ENCODE measurements around the gene VASH1. TPM values are rescaled to one million over a fixed set of nuclear protein-coding genes. Genes with fewer than 3 reads are reported as not detected.
A peak's percentile ranks its signal among the peaks of the same experiment; 100 is the strongest.

VASH1 gene
- total RNA-seq, 6 experiments from 2014 or later, result 0.94 to 2.9 (median 1.5) TPM

- H3K4me1 Mint-ChIP-seq (ENCODE audit: low read depth), result peaks cover 20% of the 10 kb centered on the region
- TF ChIP-seq CTCF (IDR thresholded peaks at IDR 0.05), result no peak
These were observed 12.9 kb downstream of the VASH1 start for GRCh38 chr14:76773956-76774820.

GRCh38 chr14:76774821-76775694 is 13.8 kb downstream of the VASH1 start:
- no peak for TF ChIP-seq CTCF (IDR thresholded peaks at IDR 0.05)
- no peak for DNase-seq
- Mint-ChIP-seq H3K9me3 (no peaks in the 10 kb centered on the region), H3K27ac (no peak overlapping the region), H3K27me3 (ENCODE audit: insufficient read depth) (peaks cover 6% of the 10 kb centered on the region), H3K4me3 (no peak overlapping the region), H3K36me3 (ENCODE audit: low read depth) (no peaks in the 10 kb centered on the region), H3K4me1 (ENCODE audit: low read depth) (peaks cover 20% of the 10 kb centered on the region)

More at GRCh38 chr14:76773956-76774820, 12.9 kb downstream of the VASH1 start:
- no peaks in the 10 kb centered on the region for H3K9me3 Mint-ChIP-seq
- H3K27ac Mint-ChIP-seq, result peak overlapping the region; percentile 64
- peaks cover 7% of the 10 kb centered on the region for H3K27me3 Mint-ChIP-seq (ENCODE audit: insufficient read depth)
- no peaks in the 10 kb centered on the region for H3K36me3 Mint-ChIP-seq (ENCODE audit: low read depth)
- H3K4me3 Mint-ChIP-seq, result no peak overlapping the region
- DNase-seq, result no peak

DNA sequence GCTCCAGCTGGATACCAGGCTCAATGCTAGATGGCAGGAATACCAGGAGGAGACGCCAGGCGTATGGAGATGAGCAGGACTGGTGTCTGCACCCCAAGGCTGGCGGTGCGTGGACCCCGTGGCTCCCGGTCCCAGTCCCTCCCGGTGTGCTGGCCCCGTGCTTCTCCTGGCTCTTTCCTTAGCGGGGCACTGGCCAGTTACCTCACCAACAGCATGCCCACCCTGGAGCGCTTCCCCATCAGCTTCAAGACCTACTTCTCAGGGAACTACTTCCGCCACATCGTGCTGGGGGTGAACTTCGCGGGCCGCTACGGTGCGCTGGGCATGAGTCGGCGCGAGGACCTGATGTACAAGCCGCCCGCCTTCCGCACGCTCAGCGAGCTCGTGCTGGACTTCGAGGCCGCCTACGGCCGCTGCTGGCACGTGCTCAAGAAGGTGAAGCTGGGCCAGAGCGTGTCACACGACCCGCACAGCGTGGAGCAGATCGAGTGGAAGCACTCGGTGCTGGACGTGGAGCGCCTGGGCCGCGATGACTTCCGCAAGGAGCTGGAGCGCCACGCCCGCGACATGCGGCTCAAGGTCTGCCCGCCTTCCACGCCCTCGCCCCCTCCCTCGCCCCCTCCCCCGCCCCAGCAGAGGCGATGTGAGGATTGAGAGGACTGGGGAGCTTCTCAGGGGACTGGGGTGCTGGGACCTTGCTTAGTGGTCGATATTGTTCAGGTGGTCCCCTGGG is 14.6 kb downstream of the VASH1 start:
- Mint-ChIP-seq H3K9me3 (no peaks in the 10 kb centered on the region), H3K4me3 (no peak overlapping the region), H3K36me3 (ENCODE audit: low read depth) (no peaks in the 10 kb centered on the region), H3K27ac (no peak overlapping the region), H3K27me3 (ENCODE audit: insufficient read depth) (peaks cover 2% of the 10 kb centered on the region; the same call in 1 of the 2 replicates), H3K4me1 (ENCODE audit: low read depth) (peaks cover 20% of the 10 kb centered on the region)
- DNase-seq, result no peak
- no peak for TF ChIP-seq CTCF (IDR thresholded peaks at IDR 0.05)

- no peak for DNase-seq
- Mint-ChIP-seq H3K27me3 (ENCODE audit: insufficient read depth) (peaks cover 2% of the 10 kb centered on the region; the same call in 1 of the 2 replicates), H3K27ac (no peak overlapping the region), H3K4me1 (ENCODE audit: low read depth) (peaks cover 26% of the 10 kb centered on the region), H3K4me3 (no peak overlapping the region), H3K36me3 (ENCODE audit: low read depth) (no peaks in the 10 kb centered on the region), H3K9me3 (no peaks in the 10 kb centered on the region)
- no peak for TF ChIP-seq CTCF (IDR thresholded peaks at IDR 0.05)
These were observed 15.4 kb downstream of the VASH1 start for GRCh38 chr14:76776428-76777251.

Measured in HFFc6 (cell line).